NCI-H446 (cell line): Measurements from ENCODE around the gene DEAF1.

Experiments used
- DNase-seq, 2 experiments: peaks; one replicate each; lab custom pipeline; 2025; lab: John Stamatoyannopoulos, UW

DEAF1 gene

GRCh38 chr11:623349-623869 is 71.6 kb downstream of the DEAF1 start:
- DNase-seq = no peak

- DNase-seq = no peak
These were observed 73.2 kb downstream of the DEAF1 start for GRCh38 chr11:621838-622237.

GRCh38 chr11:620935-621814 is 73.8 kb downstream of the DEAF1 start:
- no peak for DNase-seq

- no peak for DNase-seq
These were observed 74.8 kb downstream of the DEAF1 start for GRCh38 chr11:620201-620600.

- DNase-seq = no peak
These were observed 75.4 kb downstream of the DEAF1 start for GRCh38 chr11:619628-620050.

- DNase-seq = no peak
These were observed 76.0 kb downstream of the DEAF1 start for GRCh38 chr11:618856-619627.

GRCh38 chr11:617912-618682 is 76.9 kb downstream of the DEAF1 start:
- DNase-seq = no peak

- no peak for DNase-seq
These were observed 77.7 kb downstream of the DEAF1 start for GRCh38 chr11:617199-617911.

- DNase-seq = no peak
These were observed 78.5 kb downstream of the DEAF1 start for GRCh38 chr11:616320-617198.

- no peak for DNase-seq
These were observed 79.3 kb downstream of the DEAF1 start, which contains the start of gene IRF7 for GRCh38 chr11:615504-616319. Gene IRF7, minus strand, starts transcription at chr11:615950. Its CDS starts 586 bp downstream, at chr11:615364.

- DNase-seq = no peak
These were observed 80.2 kb downstream of the DEAF1 start for GRCh38 chr11:614623-615503.

- DNase-seq = no peak
These were observed 80.9 kb downstream of the DEAF1 start for GRCh38 chr11:614021-614622.

GRCh38 chr11:613369-613968 is 81.6 kb downstream of the DEAF1 start:
- DNase-seq = no peak

- DNase-seq = no peak
These were observed 82.1 kb downstream of the DEAF1 start for GRCh38 chr11:612961-613300.

GRCh38 chr11:612201-612960 is 82.6 kb downstream of the DEAF1 start:
- no peak for DNase-seq

GRCh38 chr11:611001-611996 is 83.7 kb downstream of the DEAF1 start:
- DNase-seq = no peak
